C4-2B (cell line): ENCODE data around the gene COMP.

ENCODE experiments used
- ZFX ChIP-seq: fragments of 450-650 bp; IDR thresholded peaks from 2 replicates; pipeline ENCODE4 v1.6.1; 2017
- TF ChIP-seq, protein P1 (sequence below): fragments of 450-650 bp; conservative IDR thresholded peaks from 2 replicates; pipeline ENCODE4 v1.5.1; 2017; ENCODE audit warnings: mild to moderate bottlenecking

DNA sequence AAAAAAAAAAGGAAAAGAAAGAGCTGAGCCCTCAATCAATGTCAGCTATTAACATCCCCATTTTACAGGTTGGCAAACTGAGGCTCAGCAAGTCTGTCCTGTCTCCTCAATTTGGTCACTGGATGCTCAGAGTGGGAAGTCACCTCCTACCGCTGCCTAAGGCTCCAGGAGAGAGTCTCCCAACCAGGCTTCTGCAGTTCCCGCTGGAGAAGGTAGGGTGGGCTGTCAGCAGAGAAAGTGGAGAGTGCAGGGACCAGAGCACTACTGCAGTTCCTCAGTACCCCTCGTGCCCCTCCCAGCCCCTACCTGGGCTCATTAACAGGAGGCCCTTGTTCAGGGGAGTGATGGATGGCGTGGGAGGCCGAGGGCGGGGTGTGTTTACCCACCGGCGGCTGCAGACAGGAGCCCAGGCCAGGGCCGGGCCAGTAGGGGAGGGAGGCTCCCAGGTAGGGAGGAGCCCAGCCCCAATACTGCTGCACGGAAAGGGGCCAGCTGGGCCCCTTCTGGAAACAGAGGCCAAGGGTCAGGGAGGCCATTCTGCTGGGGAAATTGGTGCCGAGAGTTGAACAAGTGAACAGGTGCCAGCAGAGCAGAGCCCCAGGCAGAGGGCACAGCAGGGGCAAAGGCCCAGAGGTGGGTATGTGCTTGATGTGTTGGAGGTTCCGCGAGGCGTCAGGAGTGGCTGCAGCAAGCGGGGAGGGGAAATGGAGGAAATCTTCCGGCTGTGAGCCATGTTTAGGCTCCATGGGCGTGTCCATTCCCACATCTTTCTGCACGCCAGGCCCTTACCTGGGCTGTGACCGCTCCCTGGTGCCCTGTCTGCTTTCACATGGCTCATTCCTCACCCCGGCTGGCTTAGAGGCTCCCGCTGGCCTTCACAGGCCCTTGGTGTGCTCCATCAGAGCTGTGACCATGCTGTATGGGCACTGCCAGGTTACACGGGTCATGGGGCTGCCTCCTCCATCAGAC lies 7.6 kb upstream of the COMP start:
- TF ChIP-seq, protein P1, sequence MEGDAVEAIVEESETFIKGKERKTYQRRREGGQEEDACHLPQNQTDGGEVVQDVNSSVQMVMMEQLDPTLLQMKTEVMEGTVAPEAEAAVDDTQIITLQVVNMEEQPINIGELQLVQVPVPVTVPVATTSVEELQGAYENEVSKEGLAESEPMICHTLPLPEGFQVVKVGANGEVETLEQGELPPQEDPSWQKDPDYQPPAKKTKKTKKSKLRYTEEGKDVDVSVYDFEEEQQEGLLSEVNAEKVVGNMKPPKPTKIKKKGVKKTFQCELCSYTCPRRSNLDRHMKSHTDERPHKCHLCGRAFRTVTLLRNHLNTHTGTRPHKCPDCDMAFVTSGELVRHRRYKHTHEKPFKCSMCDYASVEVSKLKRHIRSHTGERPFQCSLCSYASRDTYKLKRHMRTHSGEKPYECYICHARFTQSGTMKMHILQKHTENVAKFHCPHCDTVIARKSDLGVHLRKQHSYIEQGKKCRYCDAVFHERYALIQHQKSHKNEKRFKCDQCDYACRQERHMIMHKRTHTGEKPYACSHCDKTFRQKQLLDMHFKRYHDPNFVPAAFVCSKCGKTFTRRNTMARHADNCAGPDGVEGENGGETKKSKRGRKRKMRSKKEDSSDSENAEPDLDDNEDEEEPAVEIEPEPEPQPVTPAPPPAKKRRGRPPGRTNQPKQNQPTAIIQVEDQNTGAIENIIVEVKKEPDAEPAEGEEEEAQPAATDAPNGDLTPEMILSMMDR = no peak
- TF ChIP-seq ZFX = no peak
